H9 (cell line): Measurements from ENCODE around the gene ZBTB20. TPM values are rescaled to one million over a fixed set of nuclear protein-coding genes. Genes with fewer than 3 reads are reported as not detected.

Experiments
- DNase-seq: peaks from one replicate; pipeline ENCODE4 v3.0.0-alpha.2; 2017
- H2AFZ ChIP-seq: one replicate; pipeline ENCODE4 v1.6.1; 2013; ENCODE audit warnings: mild to moderate bottlenecking, low read length, control low read depth, moderate library complexity
- H2AK5ac ChIP-seq: 2 replicates; pipeline ENCODE4 v1.6.1; 2013; ENCODE audit warnings: low read length, control low read depth, mixed read lengths; ENCODE audit not compliant: insufficient read length
- H2BK120ac ChIP-seq: one replicate; pipeline ENCODE4 v1.6.1; 2013; ENCODE audit warnings: low read depth, mild to moderate bottlenecking, low read length, control low read depth, inconsistent platforms; ENCODE audit not compliant: poor library complexity, severe bottlenecking
- H2BK12ac ChIP-seq: 2 replicates; pipeline ENCODE4 v1.6.1; 2013; ENCODE audit warnings: low read length, control low read depth, mixed read lengths, low read depth; ENCODE audit not compliant: insufficient read length
- H2BK15ac ChIP-seq: 2 replicates; pipeline ENCODE4 v1.6.1; 2013; ENCODE audit warnings: low read depth, low read length, control low read depth
- H2BK20ac ChIP-seq: one replicate; pipeline ENCODE4 v1.6.1; 2013; ENCODE audit warnings: low read depth, mild to moderate bottlenecking, low read length, control low read depth, inconsistent platforms; ENCODE audit not compliant: poor library complexity, severe bottlenecking
- H2BK5ac ChIP-seq: 2 replicates; pipeline ENCODE4 v1.6.1; 2013; ENCODE audit warnings: low read length, control low read depth, mixed read lengths; ENCODE audit not compliant: insufficient read length
- H3K14ac ChIP-seq: 2 replicates; pipeline ENCODE4 v1.6.1; 2013; ENCODE audit warnings: low read length, control low read depth; ENCODE audit not compliant: insufficient read depth
- H3K18ac ChIP-seq: 2 replicates; pipeline ENCODE4 v1.6.1; 2013; ENCODE audit warnings: low read depth, mild to moderate bottlenecking, mixed read lengths, low read length, control low read depth; ENCODE audit not compliant: insufficient read length
- H3K23ac ChIP-seq: 2 replicates; pipeline ENCODE4 v1.6.1; 2013; ENCODE audit warnings: low read length, control low read depth, mixed read lengths, low read depth; ENCODE audit not compliant: insufficient read length
- H3K23me2 ChIP-seq: 2 replicates; pipeline ENCODE4 v1.6.1; 2013; ENCODE audit warnings: low read depth, mild to moderate bottlenecking, mixed read lengths, low read length, control low read depth; ENCODE audit not compliant: insufficient read length, poor library complexity, severe bottlenecking
- H3K27ac ChIP-seq: 2 replicates; pipeline ENCODE4 v1.5.1; 2013; ENCODE audit warnings: low read length, control low read depth, mixed read lengths, low read depth; ENCODE audit not compliant: insufficient read length
- H3K27me3 ChIP-seq: 2 replicates; pipeline ENCODE4 v1.6.1; 2013; ENCODE audit warnings: low read length, control low read depth, inconsistent platforms; ENCODE audit not compliant: insufficient read depth
- H3K4ac ChIP-seq: 2 replicates; pipeline ENCODE4 v1.6.1; 2013; ENCODE audit warnings: low read depth, mild to moderate bottlenecking, control low read depth, inconsistent platforms, low read length, moderate library complexity
- H3K4me1 ChIP-seq: 2 replicates; pipeline ENCODE4 v1.6.1; 2013; ENCODE audit warnings: low read length, control low read depth, inconsistent platforms; ENCODE audit not compliant: insufficient read depth
- H3K4me2 ChIP-seq: 2 replicates; pipeline ENCODE4 v1.6.1; 2013; ENCODE audit warnings: low read length, control low read depth, mixed read lengths; ENCODE audit not compliant: insufficient read length, insufficient read depth
- H3K56ac ChIP-seq: 2 replicates; pipeline ENCODE4 v1.6.1; 2013; ENCODE audit warnings: low read depth, mild to moderate bottlenecking, mixed read lengths, low read length, control low read depth; ENCODE audit not compliant: insufficient read length
- H3K79me1 ChIP-seq: 2 replicates; pipeline ENCODE4 v1.6.1; 2013; ENCODE audit warnings: low read depth, mild to moderate bottlenecking, moderate library complexity, low read length, control low read depth, inconsistent platforms; ENCODE audit not compliant: insufficient read depth, poor library complexity, severe bottlenecking
- H3K79me2 ChIP-seq: 2 replicates; pipeline ENCODE4 v1.6.1; 2013; ENCODE audit warnings: low read length, control low read depth, inconsistent platforms; ENCODE audit not compliant: insufficient read depth
- H3K9ac ChIP-seq: 2 replicates; pipeline ENCODE4 v1.6.1; 2013; ENCODE audit warnings: low read length, control low read depth, mixed read lengths; ENCODE audit not compliant: insufficient read length; ENCODE audit errors: extremely low read depth
- H3K9me3 ChIP-seq: one replicate; pipeline ENCODE4 v1.6.1; 2013; ENCODE audit warnings: low read depth, low read length, inconsistent platforms; ENCODE audit not compliant: control insufficient read depth
- H3T11ph ChIP-seq: one replicate; pipeline ENCODE4 v1.6.1; 2013; ENCODE audit warnings: mild to moderate bottlenecking, low read length, control low read depth, inconsistent platforms
- H4K20me1 ChIP-seq: one replicate; pipeline ENCODE4 v1.6.1; 2013; ENCODE audit not compliant: control insufficient read depth, insufficient read length, insufficient read depth
- H4K5ac ChIP-seq: 2 replicates; pipeline ENCODE4 v1.6.1; 2013; ENCODE audit warnings: low read depth, mild to moderate bottlenecking, mixed read lengths, low read length, control low read depth; ENCODE audit not compliant: insufficient read length
- H4K8ac ChIP-seq: replicated peaks from 2 replicates; pipeline ENCODE4 v1.6.1; 2013; ENCODE audit warnings: low read length, control low read depth, mixed read lengths, low read depth; ENCODE audit not compliant: insufficient read length
- H4K91ac ChIP-seq: 2 replicates; pipeline ENCODE4 v1.6.1; 2013; ENCODE audit warnings: low read depth, mild to moderate bottlenecking, moderate library complexity, mixed read lengths, low read length, control low read depth; ENCODE audit not compliant: insufficient read length
- H3K27ac Mint-ChIP-seq, 3 experiments: 2 replicates in 2 of 3; 3 replicates in 1 of 3; pipeline ENCODE4 v1.8.0; 2020 to 2021; ENCODE audit warnings: mixed read lengths in 3 of 3, mild to moderate bottlenecking in 1 of 3, moderate library complexity in 1 of 3
- H3K27me3 Mint-ChIP-seq: 2 replicates; pipeline ENCODE4 v1.8.0; 2021; ENCODE audit warnings: low read depth, mild to moderate bottlenecking, moderate library complexity, mixed read lengths
- H3K36me3 Mint-ChIP-seq, 3 experiments: 2 replicates in 2 of 3; 3 replicates in 1 of 3; pipeline ENCODE4 v1.8.0; 2020 to 2021; ENCODE audit warnings: low read depth in 3 of 3, mixed read lengths in 3 of 3; ENCODE audit not compliant: insufficient read depth in 1 of 3
- H3K4me1 Mint-ChIP-seq, 2 experiments: 2 replicates each; pipeline ENCODE4 v1.8.0; 2020; ENCODE audit warnings: mixed read lengths in 2 of 2
- H3K4me3 Mint-ChIP-seq, 2 experiments: 2 replicates in 1 of 2; 3 replicates in 1 of 2; pipeline ENCODE4 v1.8.0; 2020 to 2021; ENCODE audit warnings: mild to moderate bottlenecking in 2 of 2, mixed read lengths in 2 of 2, moderate library complexity in 1 of 2
- H3K9me3 Mint-ChIP-seq, 2 experiments: 2 replicates in 1 of 2; 3 replicates in 1 of 2; pipeline ENCODE4 v1.8.0; 2020; ENCODE audit warnings: mild to moderate bottlenecking in 2 of 2, mixed read lengths in 2 of 2, moderate library complexity in 1 of 2
- WGBS: extraction: QIAGEN DNeasy Blood & Tissue Kit; methylation state at CpG from one replicate; pipeline ENCODE4 v1.1.7; 2013; ENCODE audit warnings: missing lambda C conversion rate, low lambda C conversion rate, mixed read lengths; ENCODE audit not compliant: insufficient read length; ENCODE audit errors: extremely low coverage; 5-methylcytosine and 5-hydroxymethylcytosine counted together
- total RNA-seq: library from RNA; stranded (reverse); gene quantifications from 2 replicates; pipeline ENCODE4 v1.2.1, GENCODE V29; 2021
- TF ChIP-seq, protein P1 (sequence below): fragments of 200-600 bp; sonication (generic); conservative IDR thresholded peaks from 3 replicates; pipeline ENCODE4 v1.8.0; 2021; ENCODE audit warnings: antibody characterized with exemption, mild to moderate bottlenecking

The ZBTB20 gene
- total RNA-seq, 1 experiment from 2014 or later = 0.70 TPM

DNA sequence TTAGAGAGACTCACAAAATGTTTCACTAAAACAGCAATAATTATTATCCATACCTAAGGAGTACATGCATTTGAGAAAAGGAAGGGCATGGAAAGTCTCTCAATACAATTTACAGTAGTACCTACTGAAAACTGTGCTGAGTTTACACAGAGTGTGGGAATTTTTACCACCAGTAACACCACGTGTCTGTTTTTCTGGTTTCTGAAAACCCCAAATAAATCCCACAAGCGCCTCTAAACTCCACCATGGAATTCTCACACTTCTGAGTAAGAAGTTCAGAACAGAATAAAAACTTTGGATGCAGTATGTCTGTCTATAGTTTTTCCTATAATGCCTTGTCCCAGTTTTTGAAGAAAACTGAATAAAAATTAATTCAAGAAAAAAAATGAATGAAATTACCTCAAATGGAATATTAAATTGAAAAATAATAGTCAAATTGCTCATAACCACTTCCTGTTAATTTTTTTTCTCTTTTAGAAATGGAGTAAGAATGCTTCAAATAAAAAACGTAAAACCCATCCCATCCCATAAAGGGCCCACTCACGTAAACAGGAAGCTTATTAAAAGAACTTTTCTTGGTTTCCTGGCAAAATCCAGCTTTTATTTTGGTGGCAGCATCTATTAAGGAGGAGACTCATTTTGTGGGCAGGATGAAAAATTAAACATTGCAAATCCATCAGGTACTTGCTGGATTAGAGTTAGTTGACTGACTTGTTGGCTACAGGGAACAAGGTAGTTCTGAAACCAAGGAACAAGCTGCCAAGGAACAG lies 475.2 kb downstream of the ZBTB20 start:
- no peaks in the 10 kb centered on the region for H3K79me1 ChIP-seq
- H3K18ac ChIP-seq = no peak overlapping the region
- Mint-ChIP-seq H3K27ac (peak overlapping the region in 1 of 3 experiments; percentile 68; a peak in 2 of 7 replicates), H3K4me1 (peaks cover 22 to 27% of the 10 kb centered on the region in 2 experiments), H3K27me3 (no peaks in the 10 kb centered on the region), H3K9me3 (peaks cover 0 to under 1% of the 10 kb centered on the region in 2 experiments; a peak in 2 of 5 replicates), H3K36me3 (0 out of 7 replicates have a peak, but pooled peaks cover 0 to under 1% (median 0%) of the 10 kb centered on the region in 3 experiments), H3K4me3 (no peak overlapping the region)
- no peak overlapping the region for H3K14ac ChIP-seq
- H2BK20ac ChIP-seq = no peak overlapping the region
- H3K9me3 ChIP-seq = no peaks in the 10 kb centered on the region
- H3K23me2 ChIP-seq = no peaks in the 10 kb centered on the region
- no CpG with 5 or more reads among the region's 4 CpGs for WGBS
- no peaks in the 10 kb centered on the region; the same call in 1 of the 2 replicates for H3K4me1 ChIP-seq
- H3K27me3 ChIP-seq = no peaks in the 10 kb centered on the region
- no peak overlapping the region for H3K4me2 ChIP-seq
- no peaks in the 10 kb centered on the region for H4K20me1 ChIP-seq
- no peak overlapping the region for H2AFZ ChIP-seq
- no peak overlapping the region for H4K91ac ChIP-seq
- H2AK5ac ChIP-seq = no peak overlapping the region
- H2BK15ac ChIP-seq = no peak overlapping the region
- no peak overlapping the region for H3K9ac ChIP-seq
- H3K23ac ChIP-seq = no peak overlapping the region
- no peak overlapping the region for H3K56ac ChIP-seq
- no peak overlapping the region for H2BK120ac ChIP-seq
- H3K27ac ChIP-seq = no peak overlapping the region
- no peak overlapping the region for H4K8ac ChIP-seq
- no peak overlapping the region for H3K4ac ChIP-seq
- TF ChIP-seq, protein P1, sequence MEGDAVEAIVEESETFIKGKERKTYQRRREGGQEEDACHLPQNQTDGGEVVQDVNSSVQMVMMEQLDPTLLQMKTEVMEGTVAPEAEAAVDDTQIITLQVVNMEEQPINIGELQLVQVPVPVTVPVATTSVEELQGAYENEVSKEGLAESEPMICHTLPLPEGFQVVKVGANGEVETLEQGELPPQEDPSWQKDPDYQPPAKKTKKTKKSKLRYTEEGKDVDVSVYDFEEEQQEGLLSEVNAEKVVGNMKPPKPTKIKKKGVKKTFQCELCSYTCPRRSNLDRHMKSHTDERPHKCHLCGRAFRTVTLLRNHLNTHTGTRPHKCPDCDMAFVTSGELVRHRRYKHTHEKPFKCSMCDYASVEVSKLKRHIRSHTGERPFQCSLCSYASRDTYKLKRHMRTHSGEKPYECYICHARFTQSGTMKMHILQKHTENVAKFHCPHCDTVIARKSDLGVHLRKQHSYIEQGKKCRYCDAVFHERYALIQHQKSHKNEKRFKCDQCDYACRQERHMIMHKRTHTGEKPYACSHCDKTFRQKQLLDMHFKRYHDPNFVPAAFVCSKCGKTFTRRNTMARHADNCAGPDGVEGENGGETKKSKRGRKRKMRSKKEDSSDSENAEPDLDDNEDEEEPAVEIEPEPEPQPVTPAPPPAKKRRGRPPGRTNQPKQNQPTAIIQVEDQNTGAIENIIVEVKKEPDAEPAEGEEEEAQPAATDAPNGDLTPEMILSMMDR = no peak
- H2BK5ac ChIP-seq = no peak overlapping the region
- no peak for DNase-seq
- H4K5ac ChIP-seq = no peak overlapping the region
- no peaks in the 10 kb centered on the region for H3K79me2 ChIP-seq
- no peak overlapping the region for H2BK12ac ChIP-seq
- H3T11ph ChIP-seq = no peak overlapping the region
